Erythroblast (primary cell): ENCODE data around the gene PCDHA4.
"Not testable (repeated sequence)": the region's sequence is repeated elsewhere in the genome, so short reads cannot be mapped to it uniquely, and the experiment has no call there.

ENCODE experiments used
- GATA1 ChIP-seq: IDR thresholded peaks from 2 replicates; pipeline ENCODE4 v1.6.1; 2011; ENCODE audit warnings: low read depth, mild to moderate bottlenecking, control low read depth, low read length, moderate library complexity
- POLR2A ChIP-seq: IDR thresholded peaks from 2 replicates; pipeline ENCODE4 v1.6.1; 2011; ENCODE audit warnings: mild to moderate bottlenecking, low read length

DNA sequence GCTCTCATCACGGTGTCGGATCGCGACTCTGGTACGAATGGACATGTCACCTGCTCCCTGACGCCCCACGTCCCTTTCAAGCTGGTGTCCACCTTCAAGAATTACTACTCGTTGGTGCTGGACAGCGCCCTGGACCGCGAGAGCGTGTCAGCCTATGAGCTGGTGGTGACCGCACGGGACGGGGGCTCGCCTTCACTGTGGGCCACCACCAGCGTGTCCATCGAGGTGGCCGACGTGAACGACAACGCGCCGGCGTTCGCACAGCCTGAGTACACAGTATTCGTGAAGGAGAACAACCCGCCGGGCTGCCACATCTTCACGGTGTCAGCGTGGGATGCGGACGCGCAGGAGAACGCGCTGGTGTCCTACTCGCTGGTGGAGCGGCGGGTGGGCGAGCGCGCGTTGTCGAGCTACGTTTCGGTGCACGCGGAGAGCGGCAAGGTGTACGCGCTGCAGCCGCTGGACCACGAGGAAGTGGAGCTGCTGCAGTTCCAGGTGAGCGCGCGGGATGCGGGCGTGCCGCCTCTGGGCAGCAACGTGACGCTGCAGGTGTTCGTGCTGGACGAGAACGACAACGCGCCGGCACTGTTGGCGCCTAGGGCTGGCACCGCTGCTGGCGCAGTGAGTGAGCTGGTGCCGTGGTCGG is 10.7 kb upstream of the PCDHA4 start:
- TF ChIP-seq POLR2A, GATA1: not testable (repeated sequence)
